ENCODE results near the gene COL16A1.

DNA sequence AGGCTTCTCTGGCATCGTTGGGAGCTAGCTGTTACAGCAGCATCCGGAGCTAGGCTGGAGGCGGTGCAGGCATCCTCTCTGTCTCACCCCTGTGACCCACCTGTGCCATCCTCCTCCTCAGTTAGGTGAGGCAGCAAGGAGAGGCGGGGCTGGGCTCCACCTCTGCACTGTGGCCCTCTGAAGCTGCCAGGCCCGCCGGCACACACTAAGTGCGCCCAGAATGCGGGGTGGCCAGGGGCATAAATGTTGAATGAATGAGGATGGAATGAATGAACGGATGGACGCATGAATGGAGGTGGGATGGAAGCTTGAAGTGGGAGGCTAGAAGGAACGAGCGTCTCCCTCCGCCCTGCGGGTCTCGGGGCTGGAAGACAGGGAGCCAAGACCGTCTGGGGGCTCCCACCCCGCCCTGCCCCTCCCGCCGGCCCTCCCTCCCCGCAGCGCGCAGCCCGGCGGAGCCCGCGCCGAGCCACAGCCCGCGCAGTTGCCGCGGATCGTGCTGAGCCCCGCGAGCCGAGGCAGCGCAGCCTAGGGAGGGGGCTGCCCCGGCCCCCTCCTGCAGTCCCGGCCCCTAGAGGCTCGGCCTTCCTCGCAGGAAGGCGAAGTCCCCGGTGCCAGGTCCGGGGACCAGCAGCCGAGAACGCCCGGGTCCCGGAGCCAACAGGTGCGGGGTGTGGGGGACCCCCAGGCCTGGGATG is 86.5 kb downstream of the COL16A1 start, which contains the start of gene HCRTR1:
- TF ChIP-seq GATA3 (IDR thresholded peaks at IDR 0.05; ENCODE audit: low read depth, low read length) (no peak), GATA2 (IDR thresholded peaks at IDR 0.05; ENCODE audit: low read depth, low read length) (no peak)

Data from SH-SY5Y (cell line).